Activated naive CD4-positive, alpha-beta T cell treated with anti-CD3 and anti-CD28 coated beads, Interleukin-2, amount 50 U/mL, for 24 hours (primary cell): ENCODE data around the gene GULP1.

Experiments used
- H3K27ac Mint-ChIP-seq: one replicate; pipeline ENCODE4 v1.8.0; 2021; ENCODE audit warnings: mild to moderate bottlenecking, mixed read lengths
- H3K27me3 Mint-ChIP-seq: one replicate; pipeline ENCODE4 v1.8.0; 2021; ENCODE audit warnings: mixed read lengths
- H3K36me3 Mint-ChIP-seq: one replicate; pipeline ENCODE4 v1.8.0; 2021; ENCODE audit warnings: mixed read lengths
- H3K4me1 Mint-ChIP-seq: one replicate; pipeline ENCODE4 v1.8.0; 2021; ENCODE audit warnings: mixed read lengths
- H3K4me3 Mint-ChIP-seq: one replicate; pipeline ENCODE4 v1.8.0; 2021; ENCODE audit warnings: mild to moderate bottlenecking, mixed read lengths
- H3K9me3 Mint-ChIP-seq: one replicate; pipeline ENCODE4 v1.8.0; 2021; ENCODE audit warnings: mixed read lengths

The GULP1 gene

DNA sequence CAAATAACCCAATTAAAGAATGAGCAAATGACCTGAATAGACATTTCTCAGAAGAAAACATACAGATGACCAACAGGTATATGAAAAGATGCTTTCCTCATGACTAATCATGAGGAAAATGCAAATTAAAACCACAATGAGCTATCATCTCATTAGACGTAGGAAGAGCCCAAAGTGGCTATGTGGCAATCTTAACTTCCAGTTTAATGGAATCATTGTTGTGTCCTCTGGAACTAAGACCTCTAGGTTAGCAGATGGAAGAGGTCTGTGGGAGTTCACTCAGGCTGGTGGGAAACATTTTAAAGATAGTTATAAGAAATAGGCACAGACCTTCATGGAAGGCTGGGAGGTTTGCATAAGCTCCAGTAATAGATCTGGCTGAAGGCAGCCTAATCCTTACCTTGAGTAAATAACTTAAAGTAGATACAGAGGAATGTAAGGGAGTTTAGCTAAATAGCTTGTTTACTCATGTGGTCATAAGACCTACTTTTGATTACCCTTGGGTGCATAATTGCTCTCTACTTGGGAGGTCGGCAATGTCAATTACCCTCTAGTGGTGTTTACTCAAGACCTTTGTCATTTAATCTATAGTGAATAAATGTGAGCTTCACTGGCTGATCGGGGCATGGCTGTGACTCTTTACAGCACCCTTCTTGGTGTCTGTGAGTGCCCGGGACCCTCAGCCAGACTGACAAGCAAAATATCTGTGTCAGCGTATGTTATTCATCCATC is 119.0 kb downstream of the GULP1 start:
- peaks cover 5% of the 10 kb centered on the region for H3K9me3 Mint-ChIP-seq
- H3K27ac Mint-ChIP-seq: no peak overlapping the region
- peaks cover 2% of the 10 kb centered on the region for H3K36me3 Mint-ChIP-seq
- no peaks in the 10 kb centered on the region for H3K27me3 Mint-ChIP-seq
- H3K4me3 Mint-ChIP-seq: no peak overlapping the region
- no peaks in the 10 kb centered on the region for H3K4me1 Mint-ChIP-seq

- no peaks in the 10 kb centered on the region for H3K4me1 Mint-ChIP-seq
- no peaks in the 10 kb centered on the region for H3K36me3 Mint-ChIP-seq
- no peak overlapping the region for H3K4me3 Mint-ChIP-seq
- H3K27me3 Mint-ChIP-seq: no peaks in the 10 kb centered on the region
- no peaks in the 10 kb centered on the region for H3K9me3 Mint-ChIP-seq
- H3K27ac Mint-ChIP-seq: no peak overlapping the region
Observed at GRCh38 chr2:188412190-188412589, 120.5 kb downstream of the GULP1 start.

DNA sequence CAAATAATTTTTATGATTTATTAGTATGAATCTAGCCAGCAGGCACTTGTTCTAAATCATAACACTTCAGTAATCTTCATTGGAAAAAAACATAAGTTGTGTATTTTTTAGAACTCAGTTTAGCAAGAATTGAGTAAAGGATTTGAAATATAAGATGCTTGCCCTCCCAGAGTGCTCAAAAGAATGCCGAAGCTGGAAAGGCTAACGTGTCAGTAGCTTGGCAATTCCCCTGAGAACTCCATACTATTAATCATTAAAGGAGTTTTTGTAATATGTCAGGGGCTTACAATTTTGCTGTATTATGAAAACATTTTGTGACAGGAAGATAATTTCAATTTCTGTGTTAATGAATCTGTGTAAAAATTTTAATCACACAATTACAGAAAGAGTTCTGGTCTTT is 122.7 kb downstream of the GULP1 start:
- no peak overlapping the region for H3K4me3 Mint-ChIP-seq
- H3K4me1 Mint-ChIP-seq: no peaks in the 10 kb centered on the region
- no peak overlapping the region for H3K27ac Mint-ChIP-seq
- H3K27me3 Mint-ChIP-seq: no peaks in the 10 kb centered on the region
- H3K9me3 Mint-ChIP-seq: no peaks in the 10 kb centered on the region
- H3K36me3 Mint-ChIP-seq: no peaks in the 10 kb centered on the region

DNA sequence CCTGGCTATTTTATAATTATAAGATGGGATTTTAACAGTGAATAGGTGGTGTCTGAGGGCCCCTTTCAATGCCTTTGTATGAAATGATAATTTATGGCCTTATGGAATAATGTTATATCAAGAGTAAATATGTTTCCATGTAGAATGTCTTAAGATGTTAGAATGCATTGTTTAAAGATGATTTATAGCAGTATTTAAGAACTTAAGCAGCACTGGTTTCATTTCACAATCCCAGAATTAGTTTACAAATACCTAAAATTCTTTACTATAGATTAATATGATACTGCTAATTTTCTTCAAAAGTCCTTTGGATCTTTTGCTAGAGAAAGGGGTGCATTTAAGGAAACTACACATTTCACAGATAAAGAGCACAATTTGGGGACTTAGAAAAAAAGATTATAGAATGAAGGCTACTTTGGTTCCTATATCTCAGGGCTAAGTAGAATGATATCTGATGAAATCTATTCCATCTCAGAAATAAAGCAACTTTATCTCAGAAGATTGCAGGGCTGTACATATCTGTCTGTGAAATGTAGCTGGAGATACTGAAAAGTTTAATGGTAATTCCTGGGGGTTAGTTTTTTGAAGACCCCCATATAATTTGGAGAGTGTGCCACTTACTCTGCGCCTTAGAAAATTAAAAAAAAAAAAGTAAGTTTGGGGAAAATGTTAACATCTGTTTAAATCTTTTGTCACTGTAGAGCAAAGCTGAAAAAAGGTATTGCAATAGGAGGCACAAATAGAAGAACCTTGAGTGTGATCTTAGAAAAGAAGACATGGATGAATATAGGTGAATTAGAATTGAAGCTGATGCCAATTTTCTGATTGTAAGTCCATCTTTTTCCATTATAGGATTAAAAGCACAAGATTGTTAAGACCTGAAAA is 123.4 kb downstream of the GULP1 start:
- no peaks in the 10 kb centered on the region for H3K4me1 Mint-ChIP-seq
- no peaks in the 10 kb centered on the region for H3K9me3 Mint-ChIP-seq
- H3K36me3 Mint-ChIP-seq: no peaks in the 10 kb centered on the region
- H3K27me3 Mint-ChIP-seq: no peaks in the 10 kb centered on the region
- H3K4me3 Mint-ChIP-seq: no peak overlapping the region
- no peak overlapping the region for H3K27ac Mint-ChIP-seq

DNA sequence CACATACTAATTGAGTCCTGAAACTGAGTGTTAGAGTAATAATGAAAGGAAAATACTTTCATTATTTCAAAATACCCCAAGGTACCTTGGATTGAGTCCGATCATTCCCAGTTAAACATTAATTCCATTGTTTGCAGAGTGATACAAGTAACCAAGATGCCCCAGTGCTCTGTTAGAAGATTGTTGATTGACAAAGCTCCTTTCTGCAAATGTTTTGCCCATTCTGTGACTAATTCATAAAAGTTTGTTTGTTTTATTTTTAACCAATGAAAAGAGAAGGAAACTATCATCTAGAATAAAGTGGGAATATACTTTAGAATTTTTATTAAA is 124.0 kb downstream of the GULP1 start:
- H3K36me3 Mint-ChIP-seq: no peaks in the 10 kb centered on the region
- no peak overlapping the region for H3K4me3 Mint-ChIP-seq
- H3K9me3 Mint-ChIP-seq: no peaks in the 10 kb centered on the region
- no peak overlapping the region for H3K27ac Mint-ChIP-seq
- H3K27me3 Mint-ChIP-seq: no peaks in the 10 kb centered on the region
- no peaks in the 10 kb centered on the region for H3K4me1 Mint-ChIP-seq

DNA sequence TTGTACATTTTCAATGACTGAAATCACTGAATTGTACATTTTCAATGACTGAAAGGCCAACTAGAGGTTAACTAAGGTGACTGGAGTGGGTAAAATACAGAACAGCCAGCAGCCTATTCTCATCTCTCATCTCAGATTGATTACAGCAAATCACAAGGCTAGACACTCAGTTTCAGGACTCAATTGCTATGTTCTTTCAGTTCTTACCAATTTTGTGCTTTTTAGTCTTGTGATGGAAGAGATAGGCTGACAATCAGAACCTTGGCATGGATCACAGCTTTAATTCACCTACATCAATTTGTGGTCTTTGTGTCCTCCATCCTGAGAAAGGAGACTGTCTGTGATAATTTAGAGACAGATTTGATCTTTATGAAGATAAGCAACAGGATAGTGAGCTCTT is 124.7 kb downstream of the GULP1 start:
- H3K27ac Mint-ChIP-seq: no peak overlapping the region
- H3K4me3 Mint-ChIP-seq: no peak overlapping the region
- no peaks in the 10 kb centered on the region for H3K9me3 Mint-ChIP-seq
- H3K27me3 Mint-ChIP-seq: no peaks in the 10 kb centered on the region
- H3K36me3 Mint-ChIP-seq: no peaks in the 10 kb centered on the region
- H3K4me1 Mint-ChIP-seq: no peaks in the 10 kb centered on the region

- no peaks in the 10 kb centered on the region for H3K27me3 Mint-ChIP-seq
- H3K36me3 Mint-ChIP-seq: no peaks in the 10 kb centered on the region
- no peaks in the 10 kb centered on the region for H3K9me3 Mint-ChIP-seq
- H3K27ac Mint-ChIP-seq: no peak overlapping the region
- H3K4me1 Mint-ChIP-seq: no peaks in the 10 kb centered on the region
- no peak overlapping the region for H3K4me3 Mint-ChIP-seq
Observed at GRCh38 chr2:188422726-188423125, 131.1 kb downstream of the GULP1 start.

DNA sequence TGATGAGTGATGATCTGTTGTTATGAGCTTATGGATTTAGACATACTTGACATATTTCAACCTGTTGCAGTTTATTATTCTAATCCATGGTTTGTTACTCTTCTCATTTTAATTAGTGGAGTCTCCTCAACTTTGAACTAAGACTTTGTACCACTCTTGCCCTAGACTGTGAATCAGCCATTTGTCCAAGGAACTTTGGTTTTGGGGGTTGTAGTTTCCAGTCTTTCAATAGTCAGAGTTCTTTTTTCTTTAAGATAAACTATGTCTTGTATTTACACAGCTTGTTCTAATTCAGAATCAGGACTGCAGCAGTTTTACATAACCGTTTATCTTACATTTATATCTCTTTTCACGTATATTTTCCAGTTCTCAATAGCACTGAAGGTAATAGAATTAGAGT is 133.6 kb downstream of the GULP1 start:
- H3K27ac Mint-ChIP-seq: no peak overlapping the region
- no peak overlapping the region for H3K4me3 Mint-ChIP-seq
- no peaks in the 10 kb centered on the region for H3K9me3 Mint-ChIP-seq
- H3K36me3 Mint-ChIP-seq: no peaks in the 10 kb centered on the region
- no peaks in the 10 kb centered on the region for H3K27me3 Mint-ChIP-seq
- H3K4me1 Mint-ChIP-seq: no peaks in the 10 kb centered on the region

DNA sequence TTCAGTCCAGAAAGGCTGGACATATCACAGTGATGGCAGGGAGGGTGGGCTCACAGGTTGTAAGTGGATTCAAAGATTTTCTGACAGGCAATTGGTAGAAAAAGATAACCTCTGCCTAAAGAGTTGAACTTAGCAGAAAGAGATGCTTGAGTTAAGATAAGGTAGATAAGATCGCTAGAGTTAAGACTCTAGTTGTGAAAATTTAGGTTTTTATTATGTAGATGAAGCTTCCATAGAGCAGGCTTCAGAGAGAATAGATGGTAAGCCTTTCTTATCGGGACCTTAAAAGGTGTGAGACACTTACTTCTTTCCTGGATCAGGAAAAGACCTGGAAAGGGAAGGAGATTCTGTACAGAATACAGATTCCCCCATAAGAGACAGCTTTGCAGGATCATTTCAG is 134.4 kb downstream of the GULP1 start:
- Mint-ChIP-seq H3K27me3 (no peaks in the 10 kb centered on the region), H3K4me3 (no peak overlapping the region), H3K27ac (no peak overlapping the region), H3K9me3 (no peaks in the 10 kb centered on the region), H3K4me1 (no peaks in the 10 kb centered on the region), H3K36me3 (no peaks in the 10 kb centered on the region)

DNA sequence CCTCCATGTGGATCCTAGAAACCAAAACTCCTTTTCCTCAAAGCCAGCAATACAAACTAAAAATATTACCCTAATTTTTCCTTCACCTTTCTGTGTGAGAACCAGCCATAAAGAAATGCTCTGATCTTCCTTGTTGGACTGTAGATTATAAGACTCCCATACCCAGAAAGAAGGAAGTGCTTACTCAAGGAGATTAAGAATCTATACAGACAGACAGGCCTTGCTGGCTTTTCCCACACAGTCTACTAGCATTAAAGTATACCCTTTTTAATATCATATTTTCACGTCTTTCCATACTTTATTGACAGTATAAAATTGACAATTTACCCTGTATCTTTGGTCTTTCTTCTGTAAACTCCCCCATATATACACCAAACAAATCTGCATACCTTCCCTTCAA is 139.0 kb downstream of the GULP1 start:
- Mint-ChIP-seq H3K36me3 (no peaks in the 10 kb centered on the region), H3K27me3 (no peaks in the 10 kb centered on the region), H3K9me3 (no peaks in the 10 kb centered on the region), H3K4me3 (no peak overlapping the region), H3K27ac (no peak overlapping the region), H3K4me1 (no peaks in the 10 kb centered on the region)

GRCh38 chr2:188434018-188434417 is 142.3 kb downstream of the GULP1 start:
- H3K27ac Mint-ChIP-seq: no peak overlapping the region
- no peak overlapping the region for H3K4me3 Mint-ChIP-seq
- peaks cover 1% of the 10 kb centered on the region for H3K27me3 Mint-ChIP-seq
- H3K36me3 Mint-ChIP-seq: no peaks in the 10 kb centered on the region
- no peaks in the 10 kb centered on the region for H3K4me1 Mint-ChIP-seq
- H3K9me3 Mint-ChIP-seq: no peaks in the 10 kb centered on the region

DNA sequence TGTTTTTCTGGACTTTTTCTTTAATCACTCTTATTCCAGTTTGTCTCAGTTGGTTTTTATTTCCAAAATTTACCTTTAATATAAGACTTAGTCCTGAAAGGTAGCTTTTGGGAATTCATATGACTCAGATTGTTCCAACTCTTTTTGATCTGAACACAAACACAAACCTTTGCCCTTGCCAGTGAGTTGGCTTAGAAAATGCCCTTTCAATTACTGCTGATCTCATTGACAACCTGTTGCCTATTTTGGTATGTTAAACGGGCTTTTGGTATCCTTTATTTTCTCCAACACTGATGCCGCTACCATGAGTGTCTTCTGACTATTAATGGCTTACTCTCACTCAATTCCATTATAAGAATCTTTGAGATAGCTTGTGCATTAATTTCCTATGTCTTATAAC is 143.4 kb downstream of the GULP1 start:
- Mint-ChIP-seq H3K27me3 (peaks cover 1% of the 10 kb centered on the region), H3K36me3 (no peaks in the 10 kb centered on the region), H3K4me3 (no peak overlapping the region), H3K4me1 (no peaks in the 10 kb centered on the region), H3K9me3 (no peaks in the 10 kb centered on the region), H3K27ac (no peak overlapping the region)

- Mint-ChIP-seq H3K4me3 (no peak overlapping the region), H3K27me3 (peaks cover 1% of the 10 kb centered on the region), H3K4me1 (no peaks in the 10 kb centered on the region), H3K27ac (no peak overlapping the region), H3K36me3 (no peaks in the 10 kb centered on the region), H3K9me3 (no peaks in the 10 kb centered on the region)
Observed at GRCh38 chr2:188437537-188437936, 145.9 kb downstream of the GULP1 start.

- no peaks in the 10 kb centered on the region for H3K9me3 Mint-ChIP-seq
- H3K27me3 Mint-ChIP-seq: peaks cover 2% of the 10 kb centered on the region
- H3K36me3 Mint-ChIP-seq: no peaks in the 10 kb centered on the region
- no peaks in the 10 kb centered on the region for H3K4me1 Mint-ChIP-seq
- H3K4me3 Mint-ChIP-seq: no peak overlapping the region
- no peak overlapping the region for H3K27ac Mint-ChIP-seq
Observed at GRCh38 chr2:188439986-188440385, 148.3 kb downstream of the GULP1 start.

GRCh38 chr2:188440849-188441248 is 149.2 kb downstream of the GULP1 start:
- H3K36me3 Mint-ChIP-seq: no peaks in the 10 kb centered on the region
- H3K4me3 Mint-ChIP-seq: no peak overlapping the region
- H3K9me3 Mint-ChIP-seq: no peaks in the 10 kb centered on the region
- H3K27me3 Mint-ChIP-seq: peaks cover 2% of the 10 kb centered on the region
- H3K4me1 Mint-ChIP-seq: no peaks in the 10 kb centered on the region
- no peak overlapping the region for H3K27ac Mint-ChIP-seq

- H3K4me1 Mint-ChIP-seq: no peaks in the 10 kb centered on the region
- no peaks in the 10 kb centered on the region for H3K36me3 Mint-ChIP-seq
- H3K27ac Mint-ChIP-seq: no peak overlapping the region
- H3K27me3 Mint-ChIP-seq: peaks cover 1% of the 10 kb centered on the region
- H3K4me3 Mint-ChIP-seq: no peak overlapping the region
- no peaks in the 10 kb centered on the region for H3K9me3 Mint-ChIP-seq
Observed at GRCh38 chr2:188441288-188441947, 149.7 kb downstream of the GULP1 start.
